HUES64 (cell line): Measurements from ENCODE around the gene CASP10.

Experiments
- H3K27ac ChIP-seq: 2 replicates; pipeline ENCODE4 v1.7.0; 2013; ENCODE audit warnings: low read depth, low read length, inconsistent platforms
- H3K27me3 ChIP-seq: 2 replicates; pipeline ENCODE4 v1.6.1; 2013; ENCODE audit warnings: mild to moderate bottlenecking, low read length; ENCODE audit not compliant: insufficient read depth
- H3K36me3 ChIP-seq: 2 replicates; pipeline ENCODE4 v1.6.1; 2013; ENCODE audit warnings: mild to moderate bottlenecking, low read length; ENCODE audit not compliant: insufficient read depth
- H3K4me1 ChIP-seq: 2 replicates; pipeline ENCODE4 v1.6.1; 2013; ENCODE audit warnings: mild to moderate bottlenecking, low read length, moderate library complexity; ENCODE audit not compliant: insufficient read depth
- H3K4me3 ChIP-seq: 2 replicates; pipeline ENCODE4 v1.5.1; 2013; ENCODE audit warnings: mild to moderate bottlenecking, low read length, moderate library complexity
- H3K9ac ChIP-seq: 2 replicates; pipeline ENCODE4 v1.6.1; 2013; ENCODE audit warnings: mild to moderate bottlenecking, low read depth, low read length
- H3K9me3 ChIP-seq: 2 replicates; pipeline ENCODE4 v1.6.1; 2013; ENCODE audit warnings: low read depth, low read length; ENCODE audit not compliant: insufficient read depth
- WGBS: fragments of 150-250, 120-280 bp; methylation state at CpG from one replicate; pipeline ENCODE4 v1.1.7; 2013; ENCODE audit warnings: missing lambda C conversion rate; 5-methylcytosine and 5-hydroxymethylcytosine counted together

The CASP10 gene

GRCh38 chr2:201256082-201256481 lies 73.1 kb downstream of the CASP10 start:
- H3K27ac ChIP-seq = no peak overlapping the region

GRCh38 chr2:201257381-201257955 lies 74.5 kb downstream of the CASP10 start:
- Histone ChIP-seq H3K27ac (peak overlapping the region; percentile 66), H3K9ac (no peak overlapping the region; the same call in 1 of the 2 replicates), H3K27me3 (no peaks in the 10 kb centered on the region), H3K4me1 (peaks cover 25% of the 10 kb centered on the region), H3K9me3 (no peaks in the 10 kb centered on the region), H3K4me3 (peak overlapping the region; percentile 42), H3K36me3 (no peaks in the 10 kb centered on the region)
- 68% methylated on average over 12 of the region's 12 CpGs for WGBS

More at GRCh38 chr2:201256082-201256481, 73.1 kb downstream of the CASP10 start:
- Histone ChIP-seq H3K36me3 (no peaks in the 10 kb centered on the region), H3K27me3 (no peaks in the 10 kb centered on the region), H3K4me1 (peaks cover 25% of the 10 kb centered on the region), H3K9ac (no peak overlapping the region), H3K4me3 (no peak overlapping the region), H3K9me3 (no peaks in the 10 kb centered on the region)
- 95% methylated on average over 3 of the region's 3 CpGs for WGBS

GRCh38 chr2:201257956-201258665 lies 75.2 kb downstream of the CASP10 start:
- Histone ChIP-seq H3K9me3 (no peaks in the 10 kb centered on the region), H3K27me3 (no peaks in the 10 kb centered on the region), H3K27ac (peak overlapping the region; percentile 66), H3K4me1 (peaks cover 25% of the 10 kb centered on the region), H3K4me3 (peak overlapping the region; percentile 42), H3K9ac (peak overlapping the region; percentile 62), H3K36me3 (no peaks in the 10 kb centered on the region)
- WGBS = 16% methylated on average over 10 of the region's 10 CpGs

- no peaks in the 10 kb centered on the region for H3K9me3 ChIP-seq
- peak overlapping the region; percentile 62 for H3K9ac ChIP-seq
- H3K27me3 ChIP-seq = no peaks in the 10 kb centered on the region
- 37% methylated on average over 10 of the region's 15 CpGs for WGBS
- peaks cover 25% of the 10 kb centered on the region for H3K4me1 ChIP-seq
- peak overlapping the region; percentile 66; the same call in 1 of the 2 replicates for H3K27ac ChIP-seq
- H3K36me3 ChIP-seq = no peaks in the 10 kb centered on the region
- H3K4me3 ChIP-seq = peak overlapping the region; percentile 42
These were observed 76.0 kb downstream of the CASP10 start for GRCh38 chr2:201258666-201259615.

GRCh38 chr2:201260302-201260800 lies 77.4 kb downstream of the CASP10 start, which contains the start of gene CASP8:
CASP8 (plus strand) TSS chr2:201260536; CDS start chr2:201266487, 5,951 bp downstream.
- 93% methylated on average over 10 of the region's 10 CpGs for WGBS
- H3K27ac ChIP-seq = no peak within 1 kb of the TSS
- peaks cover 17% of the 10 kb centered on the region for H3K4me1 ChIP-seq
- H3K9ac ChIP-seq = no peak within 1 kb of the TSS
- H3K9me3 ChIP-seq = no peaks in the 10 kb centered on the region
- no peaks in the 10 kb centered on the region for H3K36me3 ChIP-seq
- H3K4me3 ChIP-seq = no peak within 1 kb of the TSS
- no peaks in the 10 kb centered on the region for H3K27me3 ChIP-seq

- no peaks in the 10 kb centered on the region for H3K36me3 ChIP-seq
- no peak overlapping the region for H3K4me3 ChIP-seq
- H3K27ac ChIP-seq = no peak overlapping the region
- H3K27me3 ChIP-seq = no peaks in the 10 kb centered on the region
- peaks cover 17% of the 10 kb centered on the region for H3K4me1 ChIP-seq
- no peak overlapping the region for H3K9ac ChIP-seq
- H3K9me3 ChIP-seq = no peaks in the 10 kb centered on the region
- whole genome bisulfite sequencing = 90% methylated on average over 9 of the region's 9 CpGs
These were observed 78.5 kb downstream of the CASP10 start for GRCh38 chr2:201261471-201261870.

- Histone ChIP-seq H3K36me3 (no peaks in the 10 kb centered on the region), H3K27ac (no peak overlapping the region), H3K4me3 (no peak overlapping the region), H3K9ac (no peak overlapping the region), H3K9me3 (no peaks in the 10 kb centered on the region), H3K4me1 (peaks cover 17% of the 10 kb centered on the region), H3K27me3 (no peaks in the 10 kb centered on the region)
- WGBS = 82% methylated on average over 1 of the region's 2 CpGs
These were observed 79.0 kb downstream of the CASP10 start for GRCh38 chr2:201261906-201262305.

- H3K9ac ChIP-seq = no peak overlapping the region
- no peak overlapping the region for H3K4me3 ChIP-seq
- no peak overlapping the region for H3K27ac ChIP-seq
- 78% methylated on average over 4 of the region's 6 CpGs for WGBS
- no peaks in the 10 kb centered on the region for H3K36me3 ChIP-seq
- no peaks in the 10 kb centered on the region for H3K9me3 ChIP-seq
- peaks cover 13% of the 10 kb centered on the region for H3K4me1 ChIP-seq
- H3K27me3 ChIP-seq = no peaks in the 10 kb centered on the region
These were observed 79.8 kb downstream of the CASP10 start for GRCh38 chr2:201262718-201263117.

GRCh38 chr2:201263779-201264178 lies 80.8 kb downstream of the CASP10 start:
- WGBS = 87% methylated on average over 2 of the region's 2 CpGs
- Histone ChIP-seq H3K27ac (no peak overlapping the region), H3K4me3 (no peak overlapping the region)

GRCh38 chr2:201264472-201265173 lies 81.7 kb downstream of the CASP10 start:
- Histone ChIP-seq H3K9ac (no peak overlapping the region), H3K4me1 (no peaks in the 10 kb centered on the region), H3K27me3 (no peaks in the 10 kb centered on the region), H3K4me3 (no peak overlapping the region), H3K27ac (no peak overlapping the region), H3K9me3 (no peaks in the 10 kb centered on the region), H3K36me3 (no peaks in the 10 kb centered on the region)
- 89% methylated on average over 5 of the region's 7 CpGs for WGBS

More at GRCh38 chr2:201263779-201264178, 80.8 kb downstream of the CASP10 start:
- no peak overlapping the region for H3K9ac ChIP-seq
- peaks cover 2% of the 10 kb centered on the region for H3K4me1 ChIP-seq
- no peaks in the 10 kb centered on the region for H3K36me3 ChIP-seq
- no peaks in the 10 kb centered on the region for H3K27me3 ChIP-seq
- no peaks in the 10 kb centered on the region for H3K9me3 ChIP-seq
